Spleen (tissue), 11 donors: ENCODE results near the gene CCDC86. TPM values are rescaled to one million over a fixed set of nuclear protein-coding genes. Genes with fewer than 3 reads are reported as not detected.

Experiments
- DNase-seq: peaks from one replicate; pipeline ENCODE4 v3.0.0-alpha.2; 2020
- H3K27ac ChIP-seq, 8 donors: fragments of 200-600 bp; sonication (generic) in 7 of 8; 1 replicate in 4 of 8; 2 replicates in 4 of 8; pipeline versions ENCODE4 v1.5.0 to v1.8.0; 2016 to 2021; ENCODE audit warnings: inconsistent platforms in 4 of 8, mild to moderate bottlenecking in 4 of 8, moderate library complexity in 1 of 8
- H3K27me3 ChIP-seq, 7 donors: fragments of 200-600 bp; sonication (generic) in 6 of 7; replicated peaks in 1 of 7; 1 replicate in 4 of 7; 2 replicates in 3 of 7; pipeline versions ENCODE4 v1.5.0 to v1.8.0; 2016 to 2021; ENCODE audit warnings: inconsistent platforms in 3 of 7, mild to moderate bottlenecking in 1 of 7
- H3K36me3 ChIP-seq, 6 donors: fragments of 200-600 bp; sonication (generic) in 5 of 6; 1 replicate in 4 of 6; 2 replicates in 2 of 6; pipeline versions ENCODE4 v1.5.0 to v1.8.0; 2016 to 2021; ENCODE audit warnings: inconsistent platforms in 2 of 6
- H3K4me1 ChIP-seq, 6 donors: fragments of 200-600 bp; sonication (generic) in 5 of 6; 1 replicate in 3 of 6; 2 replicates in 3 of 6; pipeline versions ENCODE4 v1.5.0 to v1.8.0; 2016 to 2021; ENCODE audit warnings: inconsistent platforms in 3 of 6
- H3K4me3 ChIP-seq, 8 donors: fragments of 200-600 bp; sonication (generic) in 7 of 8; 1 replicate in 4 of 8; 2 replicates in 4 of 8; pipeline versions ENCODE4 v1.5.0 to v1.8.0; 2016 to 2021; ENCODE audit warnings: inconsistent platforms in 4 of 8, mild to moderate bottlenecking in 4 of 8, moderate library complexity in 2 of 8
- H3K9me3 ChIP-seq, 8 donors: fragments of 200-600 bp; sonication (generic) in 7 of 8; 1 replicate in 4 of 8; 2 replicates in 4 of 8; pipeline versions ENCODE4 v1.5.0 to v1.8.0; 2016 to 2021; ENCODE audit warnings: inconsistent platforms in 4 of 8
- POLR2A ChIP-seq, 3 donors: fragments of 450-650 bp; IDR thresholded peaks; one replicate each; pipeline ENCODE4 v1.5.1; 2017; ENCODE audit warnings: antibody characterized with exemption in 3 of 3, mild to moderate bottlenecking in 1 of 3
- POLR2AphosphoS5 ChIP-seq, 3 donors: sonication (generic); formaldehyde crosslinking; IDR thresholded peaks; one replicate each; pipeline ENCODE4 v1.5.1; 2017; ENCODE audit warnings: antibody characterized with exemption in 3 of 3
- WGBS, 5 donors: extraction: QIAGEN DNeasy Blood & Tissue Kit in 3 of 5; methylation state at CpG; one replicate each; pipeline versions ENCODE4 v1.1.5 to v1.1.7; 2013 to 2018; 5-methylcytosine and 5-hydroxymethylcytosine counted together
- intact Hi-C: fragments of 100-400 bp; cut with DNase I; formaldehyde crosslinking; loops from one replicate; pipeline ENCODE4 v1.15.0; 2023; ENCODE audit warnings: low total_unique reads
- polyA plus RNA-seq, 3 donors: library from polyadenylated mRNA; stranded (reverse); fragments of 200-250 nt; gene quantifications; one replicate each; pipeline ENCODE4 v1.2.1, GENCODE V29; 2013
- total RNA-seq, 7 donors: library from RNA; depleted of rRNA in 3 of 7; stranded (reverse); fragments of >200 nt in 3 of 7; fragmentation: NEBNext Ultra II Directional in 4 of 7; extraction: Animal tissue kit (Norgen Biotek cat#: 25700) in 4 of 7; gene quantifications; one replicate each; pipeline versions ENCODE4 v1.1.0 to v1.2.1, GENCODE V29; 2016 to 2021
- TF ChIP-seq, protein P1 (sequence below), 11 experiments: fragments of 200-600 bp in 7 of 11; fragments of 450-650 bp in 4 of 11; sonication (generic) in 4 of 11; IDR thresholded peaks in 8 of 11; conservative IDR thresholded peaks in 3 of 11; 1 replicate in 7 of 11; 2 replicates in 4 of 11; pipeline versions ENCODE4 v1.4.0 to v1.8.0; 2016 to 2021; ENCODE audit warnings: antibody characterized with exemption in 11 of 11, inconsistent platforms in 4 of 11, mild to moderate bottlenecking in 1 of 11
- donor health status: healthy with polysubstance abuse.
- donor health status: DM: no; HTN: no; CAD: no; lungs with moderate emphysema.
- donor health status: DM: no; HTN: no; CAD: no.
- donor health status: Bipolar disorder and iron deficiency.
- donor health status: healthy.
- donor health status: DM: no; HTN: no; CAD: no.
- donor health status: DM: yes; HTN: yes; CAD: no.

The CCDC86 gene
- total and polyA plus RNA-seq, 10 donors: 7.6 to 21.6 (median 12.3) TPM

DNA sequence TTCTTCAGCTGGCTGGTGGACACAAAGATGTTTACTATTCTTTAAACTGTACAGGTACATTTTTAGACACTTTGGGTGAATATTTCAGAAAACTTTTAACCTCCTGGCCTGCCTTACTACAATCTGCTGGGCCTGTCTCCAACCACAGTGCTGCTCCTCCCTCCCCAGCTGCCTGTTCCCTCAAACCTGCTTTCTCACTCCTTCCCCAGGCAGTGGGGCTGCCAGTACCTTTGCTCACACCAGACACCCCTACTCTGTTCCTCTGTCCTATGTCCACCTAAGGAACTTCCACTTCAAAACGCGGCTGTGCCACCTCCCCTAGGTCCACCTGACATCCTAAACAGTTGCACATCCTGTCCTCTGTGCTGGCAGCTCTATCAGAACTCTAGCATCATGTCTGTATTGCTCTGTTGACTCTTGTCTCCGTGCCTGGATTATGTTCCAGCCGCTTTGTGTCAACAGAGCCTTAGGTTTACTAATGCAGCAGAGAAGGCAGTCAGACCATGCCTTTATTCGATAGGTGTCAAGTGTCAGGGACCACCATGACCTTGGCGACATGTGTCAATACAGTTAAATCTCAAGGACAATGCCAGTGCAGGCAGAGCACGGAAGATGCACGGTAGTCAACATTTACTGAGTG lies 38.9 kb downstream of the CCDC86 start:
- peaks cover 0 to 52% (median 20%) of the 10 kb centered on the region in 6 donors for H3K36me3 ChIP-seq
- 89 to 92% (median 90%) methylated on average over 8 of the region's 8 CpGs for WGBS, 5 donors
- no peak for DNase-seq
- TF ChIP-seq, protein P1, sequence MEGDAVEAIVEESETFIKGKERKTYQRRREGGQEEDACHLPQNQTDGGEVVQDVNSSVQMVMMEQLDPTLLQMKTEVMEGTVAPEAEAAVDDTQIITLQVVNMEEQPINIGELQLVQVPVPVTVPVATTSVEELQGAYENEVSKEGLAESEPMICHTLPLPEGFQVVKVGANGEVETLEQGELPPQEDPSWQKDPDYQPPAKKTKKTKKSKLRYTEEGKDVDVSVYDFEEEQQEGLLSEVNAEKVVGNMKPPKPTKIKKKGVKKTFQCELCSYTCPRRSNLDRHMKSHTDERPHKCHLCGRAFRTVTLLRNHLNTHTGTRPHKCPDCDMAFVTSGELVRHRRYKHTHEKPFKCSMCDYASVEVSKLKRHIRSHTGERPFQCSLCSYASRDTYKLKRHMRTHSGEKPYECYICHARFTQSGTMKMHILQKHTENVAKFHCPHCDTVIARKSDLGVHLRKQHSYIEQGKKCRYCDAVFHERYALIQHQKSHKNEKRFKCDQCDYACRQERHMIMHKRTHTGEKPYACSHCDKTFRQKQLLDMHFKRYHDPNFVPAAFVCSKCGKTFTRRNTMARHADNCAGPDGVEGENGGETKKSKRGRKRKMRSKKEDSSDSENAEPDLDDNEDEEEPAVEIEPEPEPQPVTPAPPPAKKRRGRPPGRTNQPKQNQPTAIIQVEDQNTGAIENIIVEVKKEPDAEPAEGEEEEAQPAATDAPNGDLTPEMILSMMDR (IDR thresholded peaks at IDR 0.05 in 8 of 11, conservative IDR thresholded peaks at IDR 0.05 in 3 of 11): no peak
- TF ChIP-seq POLR2AphosphoS5 (IDR thresholded peaks at IDR 0.05) (no peak), POLR2A (IDR thresholded peaks at IDR 0.05) (no peak)
- no peak overlapping the region for H3K27ac ChIP-seq
- H3K9me3 ChIP-seq: no peaks in the 10 kb centered on the region
- no peaks in the 10 kb centered on the region for H3K4me1 ChIP-seq
- no peak overlapping the region for H3K4me3 ChIP-seq
- intact Hi-C loops: no loop called here
- H3K27me3 ChIP-seq: no peaks in the 10 kb centered on the region

DNA sequence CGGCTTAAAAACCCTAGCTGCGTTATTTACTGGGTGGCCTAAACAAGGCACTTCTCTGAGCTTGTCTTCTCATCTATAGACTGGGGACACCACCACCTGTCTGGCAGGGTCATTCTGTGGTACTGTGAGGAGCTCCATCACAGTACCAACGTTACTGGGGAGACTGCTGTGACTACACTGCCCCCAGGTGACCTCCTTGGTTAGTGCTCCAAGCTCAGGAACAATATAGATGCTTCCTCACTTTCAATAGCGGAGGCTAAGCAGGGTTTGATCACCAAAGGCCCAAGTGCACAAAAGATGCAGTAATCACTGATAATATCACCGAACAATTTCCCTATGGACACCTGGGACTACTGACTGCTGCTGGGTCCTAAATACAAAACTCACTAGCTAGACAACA lies 45.6 kb downstream of the CCDC86 start:
- no peak overlapping the region for H3K4me3 ChIP-seq
- no peak for DNase-seq
- WGBS, 5 donors: 64 to 69% (median 65%) methylated on average over 5 of the region's 5 CpGs
- no peak for TF ChIP-seq POLR2AphosphoS5 (IDR thresholded peaks at IDR 0.05)
- no peak for TF ChIP-seq POLR2A (IDR thresholded peaks at IDR 0.05)
- TF ChIP-seq, protein P1 (IDR thresholded peaks at IDR 0.05 in 8 of 11, conservative IDR thresholded peaks at IDR 0.05 in 3 of 11): peak in 9 of 11 experiments; percentile 10 to 52 (median 37)
- peaks cover 0 to 23% (median 17%) of the 10 kb centered on the region in 6 donors for H3K4me1 ChIP-seq
- no peaks in the 10 kb centered on the region for H3K9me3 ChIP-seq
- H3K27ac ChIP-seq: no peak overlapping the region
- H3K36me3 ChIP-seq: peaks cover 0 to 50% (median 17%) of the 10 kb centered on the region in 6 donors
- H3K27me3 ChIP-seq: no peaks in the 10 kb centered on the region
- intact Hi-C loops: loop anchor here (5.0 kb wide), 1 partner anchor 55 kb away; no protein-coding TSS in a partner anchor

DNA sequence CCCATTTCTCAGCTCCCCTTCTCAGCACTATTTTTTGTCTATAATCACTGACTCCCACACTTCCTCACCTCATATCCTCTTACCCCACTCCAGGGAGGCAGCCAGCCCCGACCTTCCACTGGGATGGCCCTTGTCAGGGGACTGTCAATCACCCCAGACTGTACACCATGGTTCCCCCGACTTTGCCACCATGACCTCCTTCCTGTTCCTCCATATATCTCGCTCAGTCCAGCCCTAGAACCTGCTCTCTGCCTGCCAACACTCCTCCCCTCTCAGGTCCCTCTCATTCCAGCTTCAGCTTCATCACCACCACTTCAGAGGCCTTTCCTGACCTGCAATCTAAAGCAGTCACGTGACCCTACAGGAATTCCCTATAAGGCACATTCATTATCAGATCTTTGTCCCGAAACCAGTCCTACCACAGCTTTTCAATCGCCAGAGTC lies 48.0 kb downstream of the CCDC86 start:
- intact Hi-C loops: loop anchor here (5.0 kb wide), 1 partner anchor 58 kb away; no protein-coding TSS in a partner anchor
- 40 to 50% (median 44%) methylated on average over 6 of the region's 6 CpGs for WGBS, 5 donors
- TF ChIP-seq, protein P1 (IDR thresholded peaks at IDR 0.05 in 8 of 11, conservative IDR thresholded peaks at IDR 0.05 in 3 of 11): no peak
- TF ChIP-seq POLR2A (IDR thresholded peaks at IDR 0.05) (no peak), POLR2AphosphoS5 (IDR thresholded peaks at IDR 0.05) (no peak)
- no peak for DNase-seq
- peak overlapping the region in 5 of 8 donors; percentile 23 to 70 (median 48) for H3K27ac ChIP-seq
- peaks cover 0 to 23% (median 17%) of the 10 kb centered on the region in 6 donors for H3K4me1 ChIP-seq
- H3K4me3 ChIP-seq: no peak overlapping the region
- H3K36me3 ChIP-seq: peaks cover 0 to 71% (median 41%) of the 10 kb centered on the region in 6 donors
- no peaks in the 10 kb centered on the region for H3K9me3 ChIP-seq
- no peaks in the 10 kb centered on the region for H3K27me3 ChIP-seq

- TF ChIP-seq POLR2AphosphoS5 (IDR thresholded peaks at IDR 0.05) (peak in 2 of 3 donors; percentile 52 to 62), POLR2A (IDR thresholded peaks at IDR 0.05) (no peak)
- TF ChIP-seq, protein P1 (IDR thresholded peaks at IDR 0.05 in 8 of 11, conservative IDR thresholded peaks at IDR 0.05 in 3 of 11): no peak
- H3K4me1 ChIP-seq: peaks cover 0 to 23% (median 17%) of the 10 kb centered on the region in 6 donors
- no peak overlapping the region for H3K4me3 ChIP-seq
- peaks cover 0 to 79% (median 49%) of the 10 kb centered on the region in 6 donors for H3K36me3 ChIP-seq
- intact Hi-C loops: no loop called here
- no peak for DNase-seq
- 37 to 51% (median 41%) methylated on average over 5 of the region's 5 CpGs for WGBS, 5 donors
- peak overlapping the region in 5 of 8 donors; percentile 23 to 70 (median 51) for H3K27ac ChIP-seq
- H3K9me3 ChIP-seq: no peaks in the 10 kb centered on the region
- H3K27me3 ChIP-seq: no peaks in the 10 kb centered on the region
Observed at GRCh38 chr11:60890696-60891095, 48.8 kb downstream of the CCDC86 start.
